H9 (cell line): ENCODE results near the gene ZNF653. TPM values are rescaled to one million over a fixed set of nuclear protein-coding genes. Genes with fewer than 3 reads are reported as not detected.

Source experiments
- DNase-seq: peaks from one replicate; pipeline ENCODE4 v3.0.0-alpha.2; 2017
- H2AFZ ChIP-seq: one replicate; pipeline ENCODE4 v1.6.1; 2013; ENCODE audit warnings: mild to moderate bottlenecking, low read length, control low read depth, moderate library complexity
- H2AK5ac ChIP-seq: 2 replicates; pipeline ENCODE4 v1.6.1; 2013; ENCODE audit warnings: low read length, control low read depth, mixed read lengths; ENCODE audit not compliant: insufficient read length
- H2BK120ac ChIP-seq: one replicate; pipeline ENCODE4 v1.6.1; 2013; ENCODE audit warnings: low read depth, mild to moderate bottlenecking, low read length, control low read depth, inconsistent platforms; ENCODE audit not compliant: poor library complexity, severe bottlenecking
- H2BK12ac ChIP-seq: 2 replicates; pipeline ENCODE4 v1.6.1; 2013; ENCODE audit warnings: low read length, control low read depth, mixed read lengths, low read depth; ENCODE audit not compliant: insufficient read length
- H2BK15ac ChIP-seq: 2 replicates; pipeline ENCODE4 v1.6.1; 2013; ENCODE audit warnings: low read depth, low read length, control low read depth
- H2BK20ac ChIP-seq: one replicate; pipeline ENCODE4 v1.6.1; 2013; ENCODE audit warnings: low read depth, mild to moderate bottlenecking, low read length, control low read depth, inconsistent platforms; ENCODE audit not compliant: poor library complexity, severe bottlenecking
- H2BK5ac ChIP-seq: 2 replicates; pipeline ENCODE4 v1.6.1; 2013; ENCODE audit warnings: low read length, control low read depth, mixed read lengths; ENCODE audit not compliant: insufficient read length
- H3K14ac ChIP-seq: 2 replicates; pipeline ENCODE4 v1.6.1; 2013; ENCODE audit warnings: low read length, control low read depth; ENCODE audit not compliant: insufficient read depth
- H3K18ac ChIP-seq: 2 replicates; pipeline ENCODE4 v1.6.1; 2013; ENCODE audit warnings: low read depth, mild to moderate bottlenecking, mixed read lengths, low read length, control low read depth; ENCODE audit not compliant: insufficient read length
- H3K23ac ChIP-seq: 2 replicates; pipeline ENCODE4 v1.6.1; 2013; ENCODE audit warnings: low read length, control low read depth, mixed read lengths, low read depth; ENCODE audit not compliant: insufficient read length
- H3K23me2 ChIP-seq: 2 replicates; pipeline ENCODE4 v1.6.1; 2013; ENCODE audit warnings: low read depth, mild to moderate bottlenecking, mixed read lengths, low read length, control low read depth; ENCODE audit not compliant: insufficient read length, poor library complexity, severe bottlenecking
- H3K27ac ChIP-seq: 2 replicates; pipeline ENCODE4 v1.5.1; 2013; ENCODE audit warnings: low read length, control low read depth, mixed read lengths, low read depth; ENCODE audit not compliant: insufficient read length
- H3K27me3 ChIP-seq: 2 replicates; pipeline ENCODE4 v1.6.1; 2013; ENCODE audit warnings: low read length, control low read depth, inconsistent platforms; ENCODE audit not compliant: insufficient read depth
- H3K4ac ChIP-seq: 2 replicates; pipeline ENCODE4 v1.6.1; 2013; ENCODE audit warnings: low read depth, mild to moderate bottlenecking, control low read depth, inconsistent platforms, low read length, moderate library complexity
- H3K4me1 ChIP-seq: 2 replicates; pipeline ENCODE4 v1.6.1; 2013; ENCODE audit warnings: low read length, control low read depth, inconsistent platforms; ENCODE audit not compliant: insufficient read depth
- H3K4me2 ChIP-seq: 2 replicates; pipeline ENCODE4 v1.6.1; 2013; ENCODE audit warnings: low read length, control low read depth, mixed read lengths; ENCODE audit not compliant: insufficient read length, insufficient read depth
- H3K56ac ChIP-seq: 2 replicates; pipeline ENCODE4 v1.6.1; 2013; ENCODE audit warnings: low read depth, mild to moderate bottlenecking, mixed read lengths, low read length, control low read depth; ENCODE audit not compliant: insufficient read length
- H3K79me1 ChIP-seq: 2 replicates; pipeline ENCODE4 v1.6.1; 2013; ENCODE audit warnings: low read depth, mild to moderate bottlenecking, moderate library complexity, low read length, control low read depth, inconsistent platforms; ENCODE audit not compliant: insufficient read depth, poor library complexity, severe bottlenecking
- H3K79me2 ChIP-seq: 2 replicates; pipeline ENCODE4 v1.6.1; 2013; ENCODE audit warnings: low read length, control low read depth, inconsistent platforms; ENCODE audit not compliant: insufficient read depth
- H3K9ac ChIP-seq: 2 replicates; pipeline ENCODE4 v1.6.1; 2013; ENCODE audit warnings: low read length, control low read depth, mixed read lengths; ENCODE audit not compliant: insufficient read length; ENCODE audit errors: extremely low read depth
- H3K9me3 ChIP-seq: one replicate; pipeline ENCODE4 v1.6.1; 2013; ENCODE audit warnings: low read depth, low read length, inconsistent platforms; ENCODE audit not compliant: control insufficient read depth
- H3T11ph ChIP-seq: one replicate; pipeline ENCODE4 v1.6.1; 2013; ENCODE audit warnings: mild to moderate bottlenecking, low read length, control low read depth, inconsistent platforms
- H4K20me1 ChIP-seq: one replicate; pipeline ENCODE4 v1.6.1; 2013; ENCODE audit not compliant: control insufficient read depth, insufficient read length, insufficient read depth
- H4K5ac ChIP-seq: 2 replicates; pipeline ENCODE4 v1.6.1; 2013; ENCODE audit warnings: low read depth, mild to moderate bottlenecking, mixed read lengths, low read length, control low read depth; ENCODE audit not compliant: insufficient read length
- H4K8ac ChIP-seq: replicated peaks from 2 replicates; pipeline ENCODE4 v1.6.1; 2013; ENCODE audit warnings: low read length, control low read depth, mixed read lengths, low read depth; ENCODE audit not compliant: insufficient read length
- H4K91ac ChIP-seq: 2 replicates; pipeline ENCODE4 v1.6.1; 2013; ENCODE audit warnings: low read depth, mild to moderate bottlenecking, moderate library complexity, mixed read lengths, low read length, control low read depth; ENCODE audit not compliant: insufficient read length
- H3K27ac Mint-ChIP-seq, 3 experiments: 2 replicates in 2 of 3; 3 replicates in 1 of 3; pipeline ENCODE4 v1.8.0; 2020 to 2021; ENCODE audit warnings: mixed read lengths in 3 of 3, mild to moderate bottlenecking in 1 of 3, moderate library complexity in 1 of 3
- H3K27me3 Mint-ChIP-seq: 2 replicates; pipeline ENCODE4 v1.8.0; 2021; ENCODE audit warnings: low read depth, mild to moderate bottlenecking, moderate library complexity, mixed read lengths
- H3K36me3 Mint-ChIP-seq, 3 experiments: 2 replicates in 2 of 3; 3 replicates in 1 of 3; pipeline ENCODE4 v1.8.0; 2020 to 2021; ENCODE audit warnings: low read depth in 3 of 3, mixed read lengths in 3 of 3; ENCODE audit not compliant: insufficient read depth in 1 of 3
- H3K4me1 Mint-ChIP-seq, 2 experiments: 2 replicates each; pipeline ENCODE4 v1.8.0; 2020; ENCODE audit warnings: mixed read lengths in 2 of 2
- H3K4me3 Mint-ChIP-seq, 2 experiments: 2 replicates in 1 of 2; 3 replicates in 1 of 2; pipeline ENCODE4 v1.8.0; 2020 to 2021; ENCODE audit warnings: mild to moderate bottlenecking in 2 of 2, mixed read lengths in 2 of 2, moderate library complexity in 1 of 2
- H3K9me3 Mint-ChIP-seq, 2 experiments: 2 replicates in 1 of 2; 3 replicates in 1 of 2; pipeline ENCODE4 v1.8.0; 2020; ENCODE audit warnings: mild to moderate bottlenecking in 2 of 2, mixed read lengths in 2 of 2, moderate library complexity in 1 of 2
- WGBS: extraction: QIAGEN DNeasy Blood & Tissue Kit; methylation state at CpG from one replicate; pipeline ENCODE4 v1.1.7; 2013; ENCODE audit warnings: missing lambda C conversion rate, low lambda C conversion rate, mixed read lengths; ENCODE audit not compliant: insufficient read length; ENCODE audit errors: extremely low coverage; 5-methylcytosine and 5-hydroxymethylcytosine counted together
- total RNA-seq: library from RNA; stranded (reverse); gene quantifications from 2 replicates; pipeline ENCODE4 v1.2.1, GENCODE V29; 2021
- TF ChIP-seq, protein P1 (sequence below): fragments of 200-600 bp; sonication (generic); conservative IDR thresholded peaks from 3 replicates; pipeline ENCODE4 v1.8.0; 2021; ENCODE audit warnings: antibody characterized with exemption, mild to moderate bottlenecking

ZNF653 gene
- total RNA-seq, 1 experiment from 2014 or later, result 11.6 TPM

DNA sequence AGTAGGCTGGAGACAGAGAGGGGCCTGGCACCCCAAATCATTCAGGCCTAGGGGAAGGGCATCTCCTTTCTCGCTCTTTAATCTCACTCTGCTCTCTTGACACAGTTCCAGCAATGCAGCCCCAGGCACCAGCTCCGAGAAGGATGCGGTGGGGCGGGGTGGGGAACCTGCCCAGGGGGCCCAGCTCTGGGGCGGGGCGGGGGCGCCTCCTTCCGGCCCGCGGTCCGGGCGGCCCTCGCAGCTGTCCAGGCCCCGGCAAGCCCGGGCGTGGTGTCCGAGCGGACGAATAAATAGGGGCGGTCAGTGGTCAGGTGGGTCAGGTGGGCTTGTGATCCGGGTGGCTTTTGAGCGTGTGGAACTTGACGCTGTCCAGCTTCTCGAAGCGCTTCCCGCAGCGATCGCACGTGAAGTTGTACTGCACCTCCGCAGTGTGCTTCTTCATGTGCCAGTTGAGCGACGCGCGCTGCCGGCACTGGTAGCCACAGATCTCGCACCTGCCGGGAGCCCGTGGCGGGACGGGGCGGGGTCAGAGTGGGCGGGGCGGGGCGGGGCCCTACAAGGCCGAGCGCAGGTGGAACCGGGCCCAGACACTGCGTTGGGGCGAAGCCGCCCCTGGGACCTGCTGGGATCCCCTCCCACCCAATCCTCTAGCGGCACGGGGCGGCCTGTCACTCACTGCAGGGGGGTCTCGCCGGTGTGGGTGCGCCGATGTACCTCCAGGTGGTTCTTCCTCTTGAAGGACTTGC, 22.1 kb downstream of the ZNF653 start:
- no peak overlapping the region for H3K27ac Mint-ChIP-seq
- Histone ChIP-seq H3K4me1 (no peaks in the 10 kb centered on the region), H2BK15ac (no peak overlapping the region), H3K27ac (no peak overlapping the region), H2BK20ac (no peak overlapping the region), H3K27me3 (peaks cover 12% of the 10 kb centered on the region; the same call in 1 of the 2 replicates), H3K9me3 (no peaks in the 10 kb centered on the region), H2AFZ (no peak overlapping the region), H4K91ac (no peak overlapping the region), H4K8ac (no peak overlapping the region), H2BK5ac (no peak overlapping the region), H2AK5ac (no peak overlapping the region), H3K4ac (no peak overlapping the region), H3K79me1 (no peaks in the 10 kb centered on the region), H4K5ac (no peak overlapping the region), H3K14ac (no peak overlapping the region), H2BK12ac (no peak overlapping the region), H2BK120ac (no peak overlapping the region), H3K4me2 (no peak overlapping the region), H3T11ph (no peak overlapping the region), H3K23ac (no peak overlapping the region), H3K9ac (no peak overlapping the region), H3K18ac (no peak overlapping the region), H3K79me2 (no peaks in the 10 kb centered on the region), H4K20me1 (no peaks in the 10 kb centered on the region), H3K23me2 (peaks cover 7% of the 10 kb centered on the region), H3K56ac (no peak overlapping the region)
- peaks cover 0 to 4% of the 10 kb centered on the region in 2 experiments; a peak in 3 of 5 replicates for H3K9me3 Mint-ChIP-seq
- peaks cover 4 to 15% of the 10 kb centered on the region in 2 experiments; a peak in 3 of 4 replicates for H3K4me1 Mint-ChIP-seq
- no CpG with 5 or more reads among the region's 57 CpGs for WGBS
- no peaks in the 10 kb centered on the region; a peak in 1 of 7 replicates for H3K36me3 Mint-ChIP-seq
- peaks cover 28% of the 10 kb centered on the region for H3K27me3 Mint-ChIP-seq
- H3K4me3 Mint-ChIP-seq, result no peak overlapping the region
- TF ChIP-seq, protein P1, sequence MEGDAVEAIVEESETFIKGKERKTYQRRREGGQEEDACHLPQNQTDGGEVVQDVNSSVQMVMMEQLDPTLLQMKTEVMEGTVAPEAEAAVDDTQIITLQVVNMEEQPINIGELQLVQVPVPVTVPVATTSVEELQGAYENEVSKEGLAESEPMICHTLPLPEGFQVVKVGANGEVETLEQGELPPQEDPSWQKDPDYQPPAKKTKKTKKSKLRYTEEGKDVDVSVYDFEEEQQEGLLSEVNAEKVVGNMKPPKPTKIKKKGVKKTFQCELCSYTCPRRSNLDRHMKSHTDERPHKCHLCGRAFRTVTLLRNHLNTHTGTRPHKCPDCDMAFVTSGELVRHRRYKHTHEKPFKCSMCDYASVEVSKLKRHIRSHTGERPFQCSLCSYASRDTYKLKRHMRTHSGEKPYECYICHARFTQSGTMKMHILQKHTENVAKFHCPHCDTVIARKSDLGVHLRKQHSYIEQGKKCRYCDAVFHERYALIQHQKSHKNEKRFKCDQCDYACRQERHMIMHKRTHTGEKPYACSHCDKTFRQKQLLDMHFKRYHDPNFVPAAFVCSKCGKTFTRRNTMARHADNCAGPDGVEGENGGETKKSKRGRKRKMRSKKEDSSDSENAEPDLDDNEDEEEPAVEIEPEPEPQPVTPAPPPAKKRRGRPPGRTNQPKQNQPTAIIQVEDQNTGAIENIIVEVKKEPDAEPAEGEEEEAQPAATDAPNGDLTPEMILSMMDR, result no peak
- peak; percentile 77 for DNase-seq
